Fibroblast of upper back skin (primary cell): ENCODE measurements around the gene CDC34.

Experiments used
- DNase-seq: peaks from one replicate; pipeline ENCODE4 v3.0.0-alpha.2; 2013

CDC34 gene

GRCh38 chr19:524062-524674 lies 7.4 kb upstream of the CDC34 start:
- DNase-seq = peak; percentile 32

GRCh38 chr19:525029-525428 lies 6.5 kb upstream of the CDC34 start:
- DNase-seq = no peak

DNA sequence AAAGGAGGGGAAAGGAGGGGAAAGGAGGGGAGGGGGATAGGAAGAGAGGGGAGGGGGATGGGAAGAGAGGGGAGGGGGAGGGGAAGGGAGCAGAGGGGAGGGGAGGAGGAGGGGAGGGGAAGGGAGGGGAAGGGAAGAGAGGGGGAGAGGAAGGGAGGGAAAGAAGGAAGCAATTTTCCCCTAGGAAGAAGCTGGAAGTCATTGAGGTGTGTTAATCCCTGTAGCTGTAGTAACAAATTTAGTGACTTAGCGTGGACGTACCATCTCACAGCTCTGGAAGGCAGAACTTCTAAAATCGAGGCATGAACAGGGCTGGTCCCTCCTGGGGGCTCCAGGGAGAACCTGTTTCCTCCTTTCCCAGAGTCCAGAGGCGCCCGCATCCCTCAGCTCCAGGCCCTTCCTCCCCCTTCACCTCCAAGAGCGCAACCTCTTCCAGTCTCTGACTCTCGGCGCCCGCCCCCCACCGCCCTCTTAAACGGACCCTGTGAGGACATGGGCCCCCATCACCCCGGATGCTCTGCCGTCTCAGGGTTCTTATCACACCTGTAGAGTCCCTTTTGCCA lies 5.6 kb upstream of the CDC34 start:
- no peak for DNase-seq

GRCh38 chr19:530134-531008 lies 1.2 kb upstream of the CDC34 start:
- DNase-seq = no peak

- peak; percentile 81 for DNase-seq
These were observed 379 bp upstream of the CDC34 start for GRCh38 chr19:531009-531752.

- DNase-seq = peak; percentile 56
These were observed 1.2 kb downstream of the CDC34 start for GRCh38 chr19:532561-533363.

DNA sequence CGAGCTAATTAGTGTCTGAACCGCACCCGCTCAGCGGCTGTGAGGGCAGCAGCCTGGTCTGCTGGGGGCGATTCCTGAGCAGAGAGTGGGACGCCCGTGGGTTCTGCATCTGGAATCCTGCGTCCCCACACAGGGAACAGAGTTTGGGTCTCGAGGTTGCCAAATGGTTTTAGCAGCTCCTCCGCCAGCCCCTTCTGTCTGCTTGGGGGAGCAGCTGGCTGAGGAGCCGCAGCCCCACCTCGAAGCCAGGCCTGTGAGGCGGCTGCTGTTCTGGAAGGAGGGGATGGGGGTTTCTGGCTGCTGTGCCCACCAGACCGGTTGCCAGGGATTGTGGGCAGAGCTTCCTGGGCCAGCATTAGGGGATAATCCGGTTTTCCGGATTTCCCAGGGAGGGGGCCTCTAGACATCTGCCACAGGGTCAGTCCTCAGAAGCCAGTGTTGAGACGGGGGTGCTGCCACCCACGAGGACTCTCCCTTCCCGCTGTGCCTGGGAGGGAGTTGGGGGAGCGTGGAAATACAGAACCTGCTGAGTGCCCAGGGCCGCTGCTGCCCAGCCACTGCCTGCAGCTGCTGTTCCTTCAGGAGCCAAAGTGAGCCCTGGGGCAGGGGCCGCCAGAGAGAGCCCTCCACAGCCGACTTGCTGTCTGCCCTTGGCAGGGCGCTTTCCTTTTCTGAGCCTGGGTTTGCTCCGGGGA lies 2.0 kb downstream of the CDC34 start:
- no peak for DNase-seq

- no peak for DNase-seq
These were observed 2.5 kb downstream of the CDC34 start for GRCh38 chr19:534088-534487.

- DNase-seq = no peak
These were observed 3.7 kb downstream of the CDC34 start for GRCh38 chr19:535017-535835.

DNA sequence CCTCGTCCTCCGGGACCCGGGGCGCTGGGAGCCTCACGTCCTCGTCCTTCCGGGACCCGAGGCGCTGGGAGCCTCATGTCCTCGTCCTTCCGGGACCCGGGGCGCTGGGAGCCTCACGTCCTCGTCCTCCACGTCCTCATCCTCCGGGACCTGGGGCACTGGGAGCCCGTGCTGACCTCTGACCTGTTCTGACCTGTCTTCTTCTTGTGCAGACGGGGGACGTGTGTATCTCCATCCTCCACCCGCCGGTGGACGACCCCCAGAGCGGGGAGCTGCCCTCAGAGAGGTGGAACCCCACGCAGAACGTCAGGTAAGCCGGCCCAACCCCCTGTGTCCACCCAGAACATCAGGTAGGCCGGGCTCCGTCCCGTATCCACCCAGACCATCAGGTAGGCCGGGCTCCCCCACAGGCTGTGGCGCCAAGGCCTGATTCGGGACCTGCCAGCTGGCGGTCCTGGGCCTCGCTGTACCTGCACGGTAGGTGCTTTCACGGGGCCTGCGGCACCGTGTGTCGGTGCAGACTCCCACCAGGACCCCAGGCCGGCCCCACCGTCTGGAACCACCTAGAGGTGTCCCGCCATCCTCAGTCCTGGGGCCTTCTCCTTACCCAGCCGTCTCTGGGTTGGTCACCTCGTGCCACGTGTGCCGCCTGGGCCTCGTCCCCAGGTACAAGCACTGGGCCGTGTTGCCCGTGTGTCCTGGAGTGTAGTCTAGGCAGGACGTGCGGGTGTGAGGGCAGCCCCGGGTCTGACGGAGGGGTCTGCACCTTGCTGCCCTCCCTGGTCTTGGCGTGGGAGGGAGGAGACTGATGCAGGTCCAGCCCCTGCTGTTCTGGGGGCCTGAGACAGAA lies 4.7 kb downstream of the CDC34 start:
- DNase-seq = no peak

GRCh38 chr19:536881-537404 lies 5.4 kb downstream of the CDC34 start:
- DNase-seq = no peak

GRCh38 chr19:538641-539428 lies 7.3 kb downstream of the CDC34 start:
- DNase-seq = no peak

GRCh38 chr19:539429-540030 lies 8.0 kb downstream of the CDC34 start:
- DNase-seq = no peak

DNA sequence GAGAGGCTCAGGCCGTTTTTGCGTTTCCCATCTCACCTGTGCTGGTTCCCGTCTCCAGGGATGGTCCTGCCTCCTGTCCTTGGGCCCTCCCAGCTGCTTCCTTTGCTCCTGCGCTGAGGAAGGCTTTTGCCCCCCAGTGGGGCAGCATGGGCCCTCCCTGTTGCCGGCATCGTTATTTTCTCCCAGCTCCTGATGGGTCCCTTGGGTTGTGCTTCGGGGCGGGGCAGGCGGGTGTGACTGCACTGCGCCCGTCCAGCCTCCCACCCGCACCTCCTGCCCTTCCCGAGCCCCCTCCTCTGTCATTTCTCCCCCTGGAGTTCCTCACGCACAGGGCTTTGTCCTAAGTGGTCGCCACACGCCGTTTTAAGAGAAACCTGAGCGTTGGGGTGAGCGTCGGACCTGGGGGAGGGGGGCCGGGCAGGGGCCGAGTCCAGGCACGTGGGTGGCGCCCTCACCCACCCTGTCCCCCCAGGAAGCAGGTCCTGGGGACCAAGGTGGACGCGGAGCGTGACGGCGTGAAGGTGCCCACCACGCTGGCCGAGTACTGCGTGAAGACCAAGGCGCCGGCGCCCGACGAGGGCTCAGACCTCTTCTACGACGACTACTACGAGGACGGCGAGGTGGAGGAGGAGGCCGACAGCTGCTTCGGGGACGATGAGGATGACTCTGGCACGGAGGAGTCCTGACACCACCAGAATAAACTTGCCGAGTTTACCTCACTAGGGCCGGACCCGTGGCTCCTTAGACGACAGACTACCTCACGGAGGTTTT lies 9.5 kb downstream of the CDC34 start:
- no peak for DNase-seq

DNA sequence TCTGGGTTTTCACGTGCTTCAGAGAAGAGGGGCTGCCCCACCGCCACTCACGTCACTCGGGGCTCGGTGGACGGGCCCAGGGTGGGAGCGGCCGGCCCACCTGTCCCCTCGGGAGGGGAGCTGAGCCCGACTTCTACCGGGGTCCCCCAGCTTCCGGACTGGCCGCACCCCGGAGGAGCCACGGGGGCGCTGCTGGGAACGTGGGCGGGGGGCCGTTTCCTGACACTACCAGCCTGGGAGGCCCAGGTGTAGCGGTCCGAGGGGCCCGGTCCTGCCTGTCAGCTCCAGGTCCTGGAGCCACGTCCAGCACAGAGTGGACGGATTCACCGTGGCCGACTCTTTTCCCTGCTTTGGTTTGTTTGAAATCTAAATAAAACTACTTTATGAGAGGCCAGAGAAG lies 10.1 kb downstream of the CDC34 start:
- no peak for DNase-seq

DNA sequence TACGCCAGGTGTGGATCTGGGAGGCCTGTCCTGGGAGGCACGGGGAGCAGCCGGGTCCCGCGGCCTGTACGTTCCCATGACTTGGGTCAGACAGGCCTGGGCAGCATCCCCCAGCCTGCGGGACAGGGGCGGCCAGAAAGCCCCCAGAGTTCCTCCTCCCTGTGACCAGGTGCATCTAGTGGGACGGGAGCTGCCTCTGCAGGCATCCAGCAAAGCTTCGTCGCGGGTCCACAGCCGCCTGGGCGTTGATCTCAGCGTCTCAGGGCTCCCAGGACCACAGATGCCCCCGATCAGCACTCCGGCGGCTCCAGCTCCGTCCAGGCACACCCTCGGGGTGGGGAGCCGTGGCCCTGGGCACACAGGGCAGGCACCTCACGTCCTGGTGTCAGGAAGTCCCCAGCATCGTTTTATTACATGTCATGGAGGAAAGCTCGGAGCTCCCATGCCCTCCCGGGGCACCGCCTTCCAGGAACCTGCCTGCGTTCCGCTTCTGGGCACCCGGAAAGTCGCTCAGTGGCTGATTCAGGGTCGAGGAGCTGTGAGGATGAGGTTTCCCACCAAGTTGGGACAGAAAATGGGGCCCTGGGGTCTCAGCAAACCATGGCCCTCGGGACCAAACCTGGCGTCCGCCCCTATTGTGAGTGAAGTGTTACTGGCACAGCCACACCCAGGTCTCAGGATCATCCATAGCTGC lies 10.8 kb downstream of the CDC34 start:
- no peak for DNase-seq
